IMR-90 (cell line): ENCODE measurements around the gene HCN2.

Experiments used
- BHLHE40 ChIP-seq: fragments of 150-350 bp; IDR thresholded peaks from 2 replicates; pipeline ENCODE4 v1.6.1; 2016; ENCODE audit warnings: mild to moderate bottlenecking, low read depth, low read length
- CHD1 ChIP-seq: IDR thresholded peaks from 2 replicates; pipeline ENCODE4 v1.6.1; 2012; ENCODE audit warnings: low read depth, low read length, improper control_type of control experiment
- CTCF ChIP-seq: conservative IDR thresholded peaks from 2 replicates; pipeline ENCODE4 v1.5.1; 2012; ENCODE audit warnings: mild to moderate bottlenecking, low read depth, low read length, improper control_type of control experiment
- MAZ ChIP-seq: IDR thresholded peaks from 2 replicates; pipeline ENCODE4 v1.6.1; 2012; ENCODE audit warnings: low read depth, mild to moderate bottlenecking, low read length, improper control_type of control experiment, moderate library complexity, borderline replicate concordance
- MXI1 ChIP-seq: IDR thresholded peaks from 2 replicates; pipeline ENCODE4 v1.6.1; 2012; ENCODE audit warnings: low read depth, mild to moderate bottlenecking, low read length, moderate library complexity, borderline replicate concordance
- RFX5 ChIP-seq: IDR thresholded peaks from 2 replicates; pipeline ENCODE4 v1.8.0; 2012; ENCODE audit warnings: low read depth, mild to moderate bottlenecking, low read length, moderate library complexity
- SMC3 ChIP-seq: fragments of 150-350 bp; IDR thresholded peaks from 2 replicates; pipeline ENCODE4 v1.6.1; 2016; ENCODE audit warnings: low read depth, mild to moderate bottlenecking, antibody characterized with exemption, low read length, moderate library complexity

GRCh38 chr19:555474-555808 is 34.2 kb upstream of the HCN2 start:
- TF ChIP-seq CTCF (no peak), CHD1 (no peak), BHLHE40 (no peak), RFX5 (no peak), MAZ (no peak), MXI1 (no peak), SMC3 (no peak)
